ENCODE results near the gene GSTM1. TPM values are rescaled to one million over a fixed set of nuclear protein-coding genes. Genes with fewer than 3 reads are reported as not detected.

Gene GSTM1
- not detected for total RNA-seq

DNA sequence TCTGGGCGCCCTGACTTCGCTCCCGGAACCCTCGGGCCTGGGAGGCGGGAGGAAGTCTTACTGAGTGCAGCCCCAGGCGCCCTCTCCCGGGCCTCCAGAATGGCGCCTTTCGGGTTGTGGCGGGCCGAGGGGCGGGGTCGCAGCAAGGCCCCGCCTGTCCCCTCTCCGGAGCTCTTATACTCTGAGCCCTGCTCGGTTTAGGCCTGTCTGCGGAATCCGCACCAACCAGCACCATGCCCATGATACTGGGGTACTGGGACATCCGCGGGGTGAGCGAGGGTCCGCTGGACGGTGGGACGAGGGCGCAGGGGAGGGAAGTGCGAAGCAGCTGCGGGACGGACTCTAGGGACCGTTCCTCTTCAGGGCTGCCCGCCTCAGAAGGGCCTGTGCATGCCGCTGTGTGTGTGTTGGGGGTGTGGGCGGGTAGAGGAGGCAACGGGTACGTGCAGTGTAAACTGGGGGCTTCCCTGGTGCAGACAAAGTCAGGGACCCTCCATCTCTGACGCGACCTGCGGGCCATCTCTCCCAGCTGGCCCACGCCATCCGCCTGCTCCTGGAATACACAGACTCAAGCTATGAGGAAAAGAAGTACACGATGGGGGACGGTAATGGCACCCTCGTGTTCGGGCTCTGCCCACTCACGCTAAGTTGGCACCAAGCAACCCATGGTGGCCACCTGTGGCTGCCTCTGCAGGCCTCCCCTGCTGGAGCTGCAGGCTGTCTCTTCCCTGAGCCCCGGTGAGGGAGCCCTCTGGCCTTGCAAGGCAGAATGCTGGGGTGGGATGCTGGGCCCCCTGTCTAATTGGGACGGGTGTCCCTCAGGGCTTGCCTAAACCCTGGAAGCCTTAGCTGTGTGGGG is at the start of gene GSTM1:
Gene GSTM1 (plus strand): TSS at position 177 of the 859 bp plus-strand sequence. CDS start 57 bp downstream, at position 234.
- no peak for DNase-seq

- DNase-seq, result no peak
Measured at GRCh38 chr1:109639063-109639840, 48.4 kb upstream of the GSTM1 start.

DNA sequence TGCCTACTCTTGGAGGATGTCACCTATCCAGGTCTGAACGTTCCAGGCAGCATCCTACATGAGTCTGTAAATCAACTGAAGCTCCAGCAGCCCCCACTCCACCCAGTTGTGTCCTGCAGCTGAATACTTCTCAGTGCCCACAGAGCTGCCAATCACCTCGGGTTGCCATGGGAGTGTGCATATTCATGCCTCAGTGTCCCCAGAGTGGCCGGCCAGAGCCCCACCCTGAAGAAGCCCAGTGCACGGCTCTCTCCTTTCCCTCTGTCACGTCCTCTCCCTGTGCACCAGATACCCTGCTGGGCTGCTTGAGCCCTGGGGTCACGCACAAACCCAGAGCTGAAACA is 47.8 kb upstream of the GSTM1 start:
- no peak for DNase-seq

- DNase-seq, result peak; percentile 82
Measured at GRCh38 chr1:109640285-109640865, 47.2 kb upstream of the GSTM1 start.

- no peak for DNase-seq
Measured at GRCh38 chr1:109641078-109641740, 46.4 kb upstream of the GSTM1 start.

- no peak for DNase-seq
Measured at GRCh38 chr1:109641861-109642260, 45.8 kb upstream of the GSTM1 start.

- peak; percentile 46 for DNase-seq
Measured at GRCh38 chr1:109642626-109643025, 45.0 kb upstream of the GSTM1 start.

DNA sequence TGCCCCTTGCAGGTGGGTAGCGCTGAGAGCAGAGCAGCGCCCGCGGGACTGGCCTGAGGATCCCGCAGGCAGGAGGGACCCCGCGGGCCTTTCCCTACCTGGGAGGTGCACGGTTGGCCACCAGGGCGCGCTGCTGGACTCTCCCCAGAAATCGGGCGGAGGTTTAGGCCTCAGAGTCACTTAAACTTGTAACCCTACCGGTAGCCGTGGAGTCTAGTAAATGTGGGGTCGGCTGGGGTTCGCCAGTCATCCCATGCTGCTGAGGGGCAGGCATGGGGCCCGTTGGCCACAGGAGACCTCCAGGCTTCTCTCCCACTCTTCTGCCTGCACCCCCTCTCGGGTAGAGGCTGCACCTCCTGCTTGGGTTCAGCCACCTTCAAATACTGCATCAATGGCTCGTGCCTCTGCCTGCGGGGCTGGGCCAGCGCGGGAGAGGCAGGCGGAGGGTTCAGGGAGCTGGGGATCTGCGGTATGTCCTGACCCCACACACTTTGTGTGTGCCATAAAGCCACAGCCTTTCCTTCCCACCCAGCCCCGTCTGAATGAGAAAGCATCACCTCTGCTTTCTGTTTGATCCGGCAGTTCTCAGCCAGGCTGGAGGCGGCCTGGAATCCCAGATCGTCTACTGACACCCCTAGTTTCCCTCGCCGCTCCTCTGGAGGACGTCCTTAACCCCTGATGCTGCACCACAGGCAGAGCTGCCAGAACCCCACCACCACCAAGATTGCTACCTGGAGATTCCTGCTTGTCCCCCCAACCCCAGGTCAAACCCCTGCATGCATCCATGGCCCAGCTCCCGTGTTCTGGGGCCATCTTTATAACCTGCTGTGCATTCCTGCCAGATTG is 44.0 kb upstream of the GSTM1 start:
- DNase-seq, result peak; percentile 82

GRCh38 chr1:109644670-109645069 is 42.9 kb upstream of the GSTM1 start:
- DNase-seq, result peak; percentile 14

DNA sequence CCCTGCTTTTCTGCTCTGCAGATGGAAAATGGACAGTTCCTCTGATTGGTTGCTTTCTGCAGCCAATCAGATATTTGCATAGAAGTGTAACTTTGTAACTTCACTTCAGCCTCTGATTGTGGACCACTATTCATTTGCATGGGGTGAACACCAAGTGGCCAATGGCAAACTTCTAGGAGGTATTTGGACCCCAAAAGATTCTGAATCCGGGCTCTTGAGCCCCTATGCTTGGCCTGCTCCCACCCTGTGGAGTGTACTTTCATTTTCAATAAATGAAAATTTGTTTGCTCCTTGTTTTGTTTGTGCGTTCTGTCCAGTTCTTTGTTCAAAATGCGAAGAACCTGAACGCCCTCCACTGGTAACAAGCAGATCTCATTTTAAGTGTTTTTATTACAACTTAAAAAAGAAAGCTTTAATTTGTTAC is 38.1 kb upstream of the GSTM1 start:
- peak; percentile 70 for DNase-seq

GRCh38 chr1:109650609-109651008 is 37.0 kb upstream of the GSTM1 start:
- no peak for DNase-seq

DNA sequence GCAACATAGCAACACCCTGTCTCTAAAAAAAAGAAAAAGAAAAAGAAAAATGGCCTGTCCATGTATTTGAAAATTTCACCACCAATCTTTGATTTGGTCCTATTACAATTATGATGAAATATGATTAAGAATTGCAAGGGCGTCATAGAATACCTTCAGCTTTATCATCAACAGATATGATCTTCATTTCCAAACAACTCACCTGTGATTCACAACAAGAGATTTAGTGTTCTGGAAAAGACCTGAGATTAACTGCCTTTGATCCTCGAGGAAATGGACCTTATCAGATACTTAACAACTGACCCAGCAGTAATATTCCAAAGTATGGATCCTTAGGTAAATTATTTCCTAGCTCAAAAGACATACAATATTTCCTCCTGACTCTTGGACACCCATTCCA is 35.2 kb upstream of the GSTM1 start:
- DNase-seq, result no peak

GRCh38 chr1:109653306-109653705 is 34.3 kb upstream of the GSTM1 start:
- DNase-seq, result no peak

DNA sequence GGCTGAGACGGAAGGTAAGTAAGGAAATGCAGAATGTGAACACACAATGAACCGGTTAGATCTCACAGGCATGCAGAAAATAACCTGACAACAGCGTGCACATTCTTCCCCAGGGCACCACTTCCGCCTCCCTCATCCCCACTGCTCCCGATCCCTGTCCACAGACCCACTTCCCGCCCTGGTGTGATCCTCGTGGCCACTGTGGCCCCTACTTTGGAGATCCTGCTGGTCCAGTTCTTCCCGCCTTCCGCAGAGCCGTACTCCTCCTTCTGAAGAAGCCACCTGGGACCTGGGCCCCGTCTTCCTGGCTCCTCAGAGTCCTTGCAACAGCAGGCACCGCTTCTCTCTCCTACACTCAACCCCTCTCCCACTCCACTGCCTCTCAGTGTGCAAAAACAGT is 33.1 kb upstream of the GSTM1 start:
- DNase-seq, result no peak

GRCh38 chr1:109655615-109656519 is 31.8 kb upstream of the GSTM1 start, which contains the start of gene GSTM4:
TSS of gene GSTM4 (plus strand) at chr1:109656099. CDS start at chr1:109656390, 291 bp downstream.
- DNase-seq, result peak; percentile 91

DNA sequence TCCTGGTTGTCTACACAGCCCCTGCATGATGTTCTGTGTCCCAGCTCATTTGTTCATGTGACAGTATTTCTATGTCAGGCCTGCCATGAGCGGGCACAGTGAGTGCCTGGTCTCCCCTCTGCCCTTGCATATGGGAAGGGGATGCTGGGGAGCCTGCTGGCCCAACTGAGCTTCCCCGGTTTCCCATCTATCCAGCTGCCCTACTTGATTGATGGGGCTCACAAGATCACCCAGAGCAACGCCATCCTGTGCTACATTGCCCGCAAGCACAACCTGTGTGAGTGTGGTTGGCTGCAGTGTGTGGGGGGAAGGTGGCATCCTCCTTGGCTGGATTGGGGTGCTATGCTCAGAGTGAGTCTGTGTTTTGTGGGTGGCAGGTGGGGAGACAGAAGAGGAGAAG is 30.2 kb upstream of the GSTM1 start:
- no peak for DNase-seq

DNA sequence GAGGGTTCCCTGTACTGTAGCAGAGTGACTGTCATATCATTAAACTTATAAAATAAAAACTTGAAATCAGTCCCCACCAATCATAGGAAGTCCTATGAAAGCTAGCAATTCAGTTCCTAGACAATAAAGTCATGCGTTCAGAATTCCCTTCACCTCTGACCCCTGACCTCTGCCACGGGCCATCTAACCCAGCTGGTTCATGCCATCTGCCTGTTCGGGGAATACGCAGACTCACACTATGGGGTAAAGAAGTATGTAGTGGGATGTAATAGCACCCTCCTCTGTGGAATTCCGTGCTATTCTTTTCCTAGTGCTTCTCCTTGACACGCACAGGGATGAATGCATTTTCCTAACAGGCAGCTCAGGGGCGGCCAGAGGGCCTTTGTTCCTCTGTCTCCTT is 29.6 kb upstream of the GSTM1 start:
- DNase-seq, result no peak

- DNase-seq, result no peak
Measured at GRCh38 chr1:109658533-109659042, 29.0 kb upstream of the GSTM1 start.

DNA sequence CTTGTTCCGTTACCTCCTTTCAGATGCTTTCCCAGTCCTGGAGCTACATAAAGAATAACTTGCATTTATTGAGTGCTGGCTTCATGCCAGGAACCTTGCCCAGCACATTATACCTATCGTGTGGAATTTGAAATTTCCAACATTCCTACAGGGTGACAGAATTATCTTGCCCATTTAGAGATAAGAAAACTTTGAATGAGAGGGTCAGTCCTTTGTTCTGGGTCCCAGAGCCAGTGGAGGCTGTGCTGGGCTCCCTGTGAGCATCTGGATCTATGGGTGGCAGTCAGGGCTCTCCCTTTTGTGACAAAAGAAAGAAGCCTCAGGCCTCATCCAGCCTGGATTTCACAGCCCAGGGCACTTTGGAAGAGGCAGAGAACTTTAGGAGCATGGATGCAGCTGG is 28.5 kb upstream of the GSTM1 start:
- no peak for DNase-seq

Data from tongue (tissue), 2 donors.